Mesenchymal stem cell (in vitro differentiated cells and primary cell): ENCODE results near the gene PAK4.

Experiments used
- DNase-seq: peaks from one replicate; pipeline ENCODE4 v3.0.0-alpha.2; 2013
- H2AFZ ChIP-seq: one replicate; pipeline ENCODE4 v1.6.1; 2013; ENCODE audit warnings: low read depth, mild to moderate bottlenecking, control low read depth, inconsistent platforms, low read length, moderate library complexity
- H2AK5ac ChIP-seq: 2 replicates; pipeline ENCODE4 v1.6.1; 2013; ENCODE audit warnings: low read length, moderate library complexity, mild to moderate bottlenecking, inconsistent platforms; ENCODE audit not compliant: severe bottlenecking
- H2BK120ac ChIP-seq: one replicate; pipeline ENCODE4 v1.6.1; 2013; ENCODE audit warnings: low read depth, mild to moderate bottlenecking, inconsistent platforms, low read length, moderate library complexity
- H2BK12ac ChIP-seq, 2 experiments: one replicate each; pipeline ENCODE4 v1.6.1; 2013; ENCODE audit warnings: inconsistent platforms in 2 of 2, low read length in 2 of 2, mild to moderate bottlenecking in 2 of 2, moderate library complexity in 2 of 2, control low read depth in 1 of 2
- H2BK15ac ChIP-seq: one replicate; pipeline ENCODE4 v1.6.1; 2013; ENCODE audit warnings: mild to moderate bottlenecking, low read depth, inconsistent platforms; ENCODE audit not compliant: poor library complexity, severe bottlenecking
- H2BK5ac ChIP-seq: 2 replicates; pipeline ENCODE4 v1.6.1; 2013; ENCODE audit warnings: low read depth, mild to moderate bottlenecking, low read length, control low read depth, inconsistent platforms; ENCODE audit not compliant: poor library complexity, severe bottlenecking
- H3K14ac ChIP-seq, 2 experiments: one replicate each; pipeline ENCODE4 v1.6.1; 2013; ENCODE audit warnings: inconsistent platforms in 2 of 2, low read length in 2 of 2, control low read depth in 1 of 2, mild to moderate bottlenecking in 1 of 2, moderate library complexity in 1 of 2
- H3K18ac ChIP-seq, 2 experiments: one replicate each; pipeline ENCODE4 v1.6.1; 2013; ENCODE audit warnings: inconsistent platforms in 2 of 2, low read length in 2 of 2, control low read depth in 1 of 2, low read depth in 1 of 2, mild to moderate bottlenecking in 1 of 2
- H3K23ac ChIP-seq, 2 experiments: one replicate each; pipeline ENCODE4 v1.6.1; 2013; ENCODE audit warnings: inconsistent platforms in 2 of 2, low read length in 2 of 2, mild to moderate bottlenecking in 2 of 2, moderate library complexity in 2 of 2, control low read depth in 1 of 2
- H3K27ac ChIP-seq: 2 replicates; pipeline ENCODE4 v1.5.1; 2013; ENCODE audit warnings: mild to moderate bottlenecking, moderate library complexity, low read length, control low read depth, inconsistent platforms; ENCODE audit not compliant: poor library complexity, severe bottlenecking
- H3K27me3 ChIP-seq, 2 experiments: 2 replicates each; pipeline versions ENCODE4 v1.6.1 to v1.7.0; 2013; ENCODE audit warnings: low read length in 2 of 2, mild to moderate bottlenecking in 2 of 2, moderate library complexity in 2 of 2, control low read depth in 1 of 2, inconsistent platforms in 1 of 2; ENCODE audit not compliant: control insufficient read depth in 1 of 2, insufficient read depth in 1 of 2
- H3K36me3 ChIP-seq, 2 experiments: 2 replicates each; pipeline versions ENCODE4 v1.6.1 to v1.7.0; 2013; ENCODE audit warnings: low read length in 2 of 2, control low read depth in 1 of 2, inconsistent platforms in 1 of 2, low read depth in 1 of 2, mild to moderate bottlenecking in 1 of 2; ENCODE audit not compliant: insufficient read depth in 2 of 2, control insufficient read depth in 1 of 2
- H3K4ac ChIP-seq, 2 experiments: one replicate each; pipeline ENCODE4 v1.6.1; 2013; ENCODE audit warnings: inconsistent platforms in 2 of 2, low read length in 2 of 2, mild to moderate bottlenecking in 2 of 2, moderate library complexity in 2 of 2, control low read depth in 1 of 2, low read depth in 1 of 2
- H3K4me1 ChIP-seq: 2 replicates; pipeline ENCODE4 v1.6.1; 2013; ENCODE audit warnings: low read depth, low read length, control low read depth; ENCODE audit not compliant: control insufficient read depth, insufficient read depth
- H3K4me2 ChIP-seq: 2 replicates; pipeline ENCODE4 v1.6.1; 2013; ENCODE audit warnings: low read length, mild to moderate bottlenecking, inconsistent platforms; ENCODE audit not compliant: poor library complexity, severe bottlenecking
- H3K4me3 ChIP-seq, 2 experiments: 2 replicates each; pipeline versions ENCODE4 v1.5.1 to v1.7.0; 2013; ENCODE audit warnings: low read length in 2 of 2, mild to moderate bottlenecking in 2 of 2, control low read depth in 1 of 2, low read depth in 1 of 2; ENCODE audit not compliant: insufficient read depth in 1 of 2
- H3K79me1 ChIP-seq: replicated peaks from 2 replicates; pipeline ENCODE4 v1.6.1; 2013; ENCODE audit warnings: mild to moderate bottlenecking, control low read depth, low read length, inconsistent platforms; ENCODE audit not compliant: poor library complexity, severe bottlenecking
- H3K9ac ChIP-seq: 2 replicates; pipeline ENCODE4 v1.7.0; 2013; ENCODE audit warnings: mild to moderate bottlenecking, low read length, moderate library complexity
- H3K9me3 ChIP-seq: 2 replicates; pipeline ENCODE4 v1.7.0; 2013; ENCODE audit warnings: mild to moderate bottlenecking, low read length; ENCODE audit not compliant: control insufficient read depth
- H4K8ac ChIP-seq: one replicate; pipeline ENCODE4 v1.6.1; 2013; ENCODE audit warnings: inconsistent platforms, mild to moderate bottlenecking, low read length, moderate library complexity
- H4K91ac ChIP-seq: one replicate; pipeline ENCODE4 v1.6.1; 2013; ENCODE audit warnings: mild to moderate bottlenecking, low read length, inconsistent platforms
- WGBS: methylation state at CpG from one replicate; pipeline ENCODE4 v1.1.7; 2013; ENCODE audit warnings: mixed read lengths; 5-methylcytosine and 5-hydroxymethylcytosine counted together

Gene PAK4

GRCh38 chr19:39082167-39082566, 43.4 kb upstream of the PAK4 start:
- peak overlapping the region; percentile 80 for H3K9ac ChIP-seq

DNA sequence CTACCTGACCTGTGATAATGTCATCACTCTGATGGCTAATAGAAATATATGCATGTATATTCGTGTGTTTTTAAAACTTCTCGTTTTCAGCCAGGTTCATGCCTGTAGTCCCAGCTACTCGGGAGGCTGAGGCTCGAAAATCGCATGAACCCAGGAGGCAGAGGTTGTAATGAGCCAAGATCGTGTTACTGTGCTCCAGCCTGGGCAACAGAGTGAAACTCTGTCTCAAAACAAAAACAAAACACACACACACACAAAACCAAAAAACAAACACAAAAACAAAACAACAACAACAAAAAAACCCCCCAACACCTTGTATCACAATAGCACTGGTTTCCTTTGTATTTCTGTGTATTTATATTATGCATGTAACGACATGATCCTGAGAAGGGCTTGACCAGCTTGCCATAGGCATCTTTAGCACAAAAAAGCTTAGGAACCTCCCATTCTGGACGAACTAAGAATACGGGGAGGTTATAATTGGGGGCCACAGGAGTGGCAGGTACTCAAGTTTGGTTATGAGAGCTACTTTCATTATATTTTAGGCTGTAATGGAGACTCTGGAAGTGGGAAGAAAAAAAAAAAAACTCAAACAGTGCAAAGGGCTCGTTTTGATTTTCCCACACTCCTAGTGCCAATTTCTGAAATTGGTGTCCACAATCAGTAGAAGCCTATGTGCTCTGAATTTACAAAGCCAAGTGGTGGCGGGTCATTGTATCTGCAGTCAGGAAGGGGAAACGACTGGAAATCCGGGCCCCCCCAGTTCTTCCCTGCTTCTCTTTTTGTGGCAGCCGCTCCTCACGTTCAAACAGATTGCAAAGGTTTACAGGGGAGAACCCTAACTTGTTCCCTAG, 42.6 kb upstream of the PAK4 start:
- no peak for DNase-seq
- Histone ChIP-seq H3K4me2 (no peak overlapping the region), H3K9ac (peak overlapping the region; percentile 80), H3K9me3 (no peaks in the 10 kb centered on the region), H3K27ac (no peak overlapping the region), H2BK12ac (no peak overlapping the region), H3K4me3 (peak overlapping the region in 1 of 2 experiments; percentile 83), H3K27me3 (peaks cover 0 to 50% of the 10 kb centered on the region in 2 experiments), H2AFZ (no peak overlapping the region), H2BK5ac (no peak overlapping the region), H3K79me1 (no peaks in the 10 kb centered on the region), H2BK15ac (no peak overlapping the region), H3K4me1 (peaks cover 9% of the 10 kb centered on the region), H3K18ac (no peak overlapping the region), H4K91ac (no peak overlapping the region), H3K36me3 (no peaks in the 10 kb centered on the region), H2BK120ac (no peak overlapping the region), H4K8ac (no peak overlapping the region), H3K23ac (no peak overlapping the region), H2AK5ac (no peak overlapping the region), H3K14ac (no peak overlapping the region), H3K4ac (no peak overlapping the region)
- 76% methylated on average over 15 of the region's 15 CpGs for WGBS

More at GRCh38 chr19:39082167-39082566, 43.4 kb upstream of the PAK4 start:
- no peak overlapping the region for H2AFZ ChIP-seq
- H4K91ac ChIP-seq: no peak overlapping the region
- H3K79me1 ChIP-seq: no peaks in the 10 kb centered on the region
- H3K14ac ChIP-seq: no peak overlapping the region
- no peak overlapping the region for H3K4me2 ChIP-seq
- H3K18ac ChIP-seq: no peak overlapping the region
- H4K8ac ChIP-seq: no peak overlapping the region
- peaks cover 9% of the 10 kb centered on the region for H3K4me1 ChIP-seq
- no peak for DNase-seq
- H3K9me3 ChIP-seq: no peaks in the 10 kb centered on the region
- 79% methylated on average over 6 of the region's 7 CpGs for WGBS
- H2BK120ac ChIP-seq: no peak overlapping the region
- no peak overlapping the region for H2BK15ac ChIP-seq
- H2AK5ac ChIP-seq: no peak overlapping the region
- no peak overlapping the region for H2BK5ac ChIP-seq
- H3K36me3 ChIP-seq: peaks cover 0 to 6% of the 10 kb centered on the region in 2 experiments
- H3K4me3 ChIP-seq: peak overlapping the region in 1 of 2 experiments; percentile 83
- no peak overlapping the region for H3K4ac ChIP-seq
- H3K27me3 ChIP-seq: peaks cover 0 to 44% of the 10 kb centered on the region in 2 experiments
- H3K23ac ChIP-seq: no peak overlapping the region
- H3K27ac ChIP-seq: no peak overlapping the region
- no peak overlapping the region for H2BK12ac ChIP-seq

- WGBS: 40% methylated on average over 14 of the region's 14 CpGs
- Histone ChIP-seq H2BK120ac (no peak overlapping the region), H3K23ac (no peak overlapping the region), H2AK5ac (no peak overlapping the region), H3K36me3 (no peaks in the 10 kb centered on the region), H3K4me2 (no peak overlapping the region), H3K4ac (no peak overlapping the region), H3K9ac (peak overlapping the region; percentile 80), H3K14ac (no peak overlapping the region), H3K27me3 (peaks cover 0 to 55% of the 10 kb centered on the region in 2 experiments), H2BK5ac (no peak overlapping the region), H3K79me1 (no peaks in the 10 kb centered on the region), H2BK12ac (no peak overlapping the region), H3K4me1 (peaks cover 9% of the 10 kb centered on the region), H4K91ac (no peak overlapping the region), H3K18ac (no peak overlapping the region), H2BK15ac (no peak overlapping the region), H2AFZ (no peak overlapping the region), H3K4me3 (peak overlapping the region in 1 of 2 experiments; percentile 83), H4K8ac (no peak overlapping the region), H3K27ac (no peak overlapping the region), H3K9me3 (no peaks in the 10 kb centered on the region)
- no peak for DNase-seq
Observed at GRCh38 chr19:39083599-39083982, 42.0 kb upstream of the PAK4 start.

DNA sequence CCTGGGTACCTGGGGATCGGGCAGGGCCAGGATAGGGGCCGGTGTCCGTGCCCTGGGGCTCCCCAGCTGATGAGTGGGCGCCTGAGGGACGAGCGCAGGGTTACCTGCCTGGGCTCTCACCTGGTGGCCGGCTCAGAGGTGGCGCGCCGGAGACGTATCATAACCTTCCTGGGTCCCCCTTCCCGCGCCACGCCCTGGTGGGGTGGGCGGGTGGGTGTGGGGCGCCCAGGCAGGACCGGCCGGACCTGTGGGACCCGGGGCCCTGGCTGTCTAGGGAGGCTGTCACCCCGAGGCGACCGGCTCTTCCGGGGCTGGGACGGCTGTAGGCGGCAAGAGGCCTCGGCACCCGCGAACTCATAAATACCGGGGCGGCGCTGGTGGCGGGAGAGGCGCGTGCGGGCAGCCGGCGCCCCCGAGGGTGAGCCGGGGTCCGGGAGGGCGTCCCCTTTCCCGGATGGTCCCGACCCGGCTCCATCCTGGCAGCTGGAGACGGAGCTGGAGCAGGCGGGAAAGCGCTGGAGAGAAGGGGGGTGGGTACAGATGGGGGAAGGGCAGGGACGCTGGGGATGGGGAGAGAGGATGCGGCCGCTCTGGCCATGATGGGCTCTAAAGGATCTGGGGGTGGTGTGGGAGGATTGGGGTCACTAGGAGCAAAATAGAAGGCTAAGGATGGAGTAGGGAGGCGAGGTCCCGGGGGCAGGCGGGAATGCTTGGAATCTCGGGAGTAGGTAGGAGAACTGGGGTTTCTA, 41.4 kb upstream of the PAK4 start, which contains the start of gene ACP7:
Gene ACP7 (plus strand): TSS at position 386 of the 749 bp plus-strand sequence. CDS start 902 bp downstream, outside the sequence.
- H3K4me3 ChIP-seq: peak within 1 kb of the TSS in 1 of 2 experiments; percentile 83

More for the DNA sequence above, 41.4 kb upstream of the PAK4 start, which contains the start of gene ACP7:
- H3K23ac ChIP-seq: no peak within 1 kb of the TSS
- DNase-seq: no peak
- no peak within 1 kb of the TSS for H2BK120ac ChIP-seq
- H2AFZ ChIP-seq: no peak within 1 kb of the TSS
- no peak within 1 kb of the TSS for H2AK5ac ChIP-seq
- H2BK5ac ChIP-seq: no peak within 1 kb of the TSS
- no peak within 1 kb of the TSS for H3K4ac ChIP-seq
- 6% methylated on average over 40 of the region's 54 CpGs for WGBS
- no peaks in the 10 kb centered on the region for H3K9me3 ChIP-seq
- H4K8ac ChIP-seq: no peak within 1 kb of the TSS
- H3K4me1 ChIP-seq: peaks cover 9% of the 10 kb centered on the region
- no peak within 1 kb of the TSS for H2BK12ac ChIP-seq
- H3K27me3 ChIP-seq: peaks cover 0 to 55% of the 10 kb centered on the region in 2 experiments
- H3K4me2 ChIP-seq: peak within 1 kb of the TSS; percentile 50
- no peaks in the 10 kb centered on the region for H3K36me3 ChIP-seq
- H3K27ac ChIP-seq: no peak within 1 kb of the TSS
- no peak within 1 kb of the TSS for H2BK15ac ChIP-seq
- no peak within 1 kb of the TSS for H3K14ac ChIP-seq
- no peaks in the 10 kb centered on the region for H3K79me1 ChIP-seq
- H3K9ac ChIP-seq: peak within 1 kb of the TSS; percentile 80
- no peak within 1 kb of the TSS for H4K91ac ChIP-seq
- no peak within 1 kb of the TSS for H3K18ac ChIP-seq
